ENCODE data around the gene SRPRA.

DNA sequence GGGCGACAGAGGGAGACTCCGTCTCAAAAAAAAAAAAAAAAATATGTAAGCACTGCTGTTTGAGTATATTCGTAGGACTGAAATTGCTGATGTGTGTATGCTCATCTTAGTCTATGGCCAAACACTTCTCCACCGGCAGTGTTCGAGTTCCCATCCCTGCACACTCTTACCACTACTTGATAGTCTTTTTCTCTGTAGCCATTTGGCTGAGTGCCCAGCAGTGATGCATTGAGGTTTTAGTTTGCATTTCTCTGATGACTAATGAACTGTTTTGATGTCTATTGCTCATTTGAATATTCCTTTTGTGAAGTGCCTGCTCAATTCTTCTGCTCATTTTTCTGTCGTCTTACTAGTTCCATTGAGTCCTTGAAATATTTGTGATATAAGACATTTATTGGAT lies 16.1 kb upstream of the SRPRA start:
- TF ChIP-seq CTCF (IDR thresholded peaks at IDR 0.05; ENCODE audit: low read length) (no peak), EZH2phosphoT487 (IDR thresholded peaks at IDR 0.05; ENCODE audit: low read length) (no peak)

Data from MM.1S (cell line).